ENCODE measurements around the gene SLC8A2. TPM values are rescaled to one million over a fixed set of nuclear protein-coding genes. Genes with fewer than 3 reads are reported as not detected.

The SLC8A2 gene
- total and polyA plus RNA-seq, 4 donors: 3.2 to 37.5 (median 23.4) TPM

- H3K4me1 ChIP-seq (ENCODE audit: control insufficient read depth, insufficient read depth, low read length): peaks cover 19% of the 10 kb centered on the region
- peaks cover 14% of the 10 kb centered on the region for H3K36me3 ChIP-seq (ENCODE audit: control insufficient read depth, insufficient read depth, low read length)
- H3K4me3 ChIP-seq (ENCODE audit: low read depth, low read length): no peak overlapping the region
- WGBS (ENCODE audit: insufficient coverage): 86% methylated on average over 16 of the region's 16 CpGs
- no peaks in the 10 kb centered on the region for H3K9me3 ChIP-seq (ENCODE audit: control insufficient read depth, insufficient read depth, low read length)
- H3K27me3 ChIP-seq (ENCODE audit: control insufficient read depth, insufficient read depth, low read length): no peaks in the 10 kb centered on the region
- no peak for DNase-seq (ENCODE audit: low read depth in 4 of 6, low spot score in 6 of 6)
- H3K27ac ChIP-seq (ENCODE audit: low read depth, low read length): no peak overlapping the region
These were observed 9.0 kb upstream of the SLC8A2 start for GRCh38 chr19:47480658-47481057.

DNA sequence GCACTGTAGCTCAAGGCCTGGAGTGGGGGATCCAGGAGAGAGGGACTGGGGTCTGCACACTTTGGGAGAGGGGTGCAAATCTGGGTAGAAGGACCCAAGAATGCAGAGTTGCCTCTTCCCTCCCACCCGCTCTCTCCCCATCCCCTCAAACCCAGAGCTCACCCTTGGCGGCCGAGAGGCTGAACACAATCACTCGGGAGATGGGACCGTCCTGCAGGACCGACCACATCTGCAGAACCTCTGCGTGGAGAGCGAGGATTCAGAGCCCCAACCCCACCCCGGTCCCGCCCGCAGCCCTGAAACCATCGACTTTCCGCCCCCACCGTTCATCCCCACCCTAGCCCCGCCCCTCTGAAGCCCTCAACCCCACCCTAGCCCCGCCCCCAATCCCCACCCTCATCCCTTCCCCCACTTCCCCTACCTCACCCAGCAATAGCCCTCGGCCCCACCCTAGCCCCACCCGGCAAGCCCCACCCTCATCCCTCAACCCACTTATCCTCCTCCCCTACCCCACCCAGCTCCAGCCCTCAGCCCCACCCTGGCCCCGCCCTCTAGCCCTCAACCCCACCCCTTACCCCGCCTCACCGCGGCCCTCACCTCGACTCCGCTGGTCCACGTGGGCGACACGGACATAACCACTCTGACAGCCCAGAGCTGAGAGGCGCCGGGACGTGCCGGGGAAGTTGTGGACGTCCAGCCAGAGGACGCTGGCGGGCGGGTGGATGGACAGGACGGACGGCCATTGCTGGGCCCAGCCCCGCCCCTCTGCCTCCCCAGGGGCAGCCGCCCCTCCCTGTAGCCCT, 8.2 kb upstream of the SLC8A2 start:
- WGBS (ENCODE audit: insufficient coverage): 7% methylated on average over 29 of the region's 39 CpGs
- Histone ChIP-seq H3K27ac (ENCODE audit: low read depth, low read length) (no peak overlapping the region), H3K9me3 (ENCODE audit: control insufficient read depth, insufficient read depth, low read length) (no peaks in the 10 kb centered on the region), H3K36me3 (ENCODE audit: control insufficient read depth, insufficient read depth, low read length) (peaks cover 18% of the 10 kb centered on the region), H3K27me3 (ENCODE audit: control insufficient read depth, insufficient read depth, low read length) (no peaks in the 10 kb centered on the region), H3K4me1 (ENCODE audit: control insufficient read depth, insufficient read depth, low read length) (peaks cover 19% of the 10 kb centered on the region), H3K4me3 (ENCODE audit: low read depth, low read length) (no peak overlapping the region)
- no peak for DNase-seq (ENCODE audit: low read depth in 4 of 6, low spot score in 6 of 6)

- Histone ChIP-seq H3K27ac (ENCODE audit: low read depth, low read length) (no peak overlapping the region), H3K4me1 (ENCODE audit: control insufficient read depth, insufficient read depth, low read length) (peaks cover 13% of the 10 kb centered on the region), H3K36me3 (ENCODE audit: control insufficient read depth, insufficient read depth, low read length) (peaks cover 19% of the 10 kb centered on the region), H3K27me3 (ENCODE audit: control insufficient read depth, insufficient read depth, low read length) (peaks cover 2% of the 10 kb centered on the region), H3K4me3 (ENCODE audit: low read depth, low read length) (no peak overlapping the region), H3K9me3 (ENCODE audit: control insufficient read depth, insufficient read depth, low read length) (no peaks in the 10 kb centered on the region)
- DNase-seq (ENCODE audit: low read depth in 4 of 6, low spot score in 6 of 6): no peak
- 90% methylated on average over 17 of the region's 17 CpGs for WGBS (ENCODE audit: insufficient coverage)
These were observed 4.8 kb upstream of the SLC8A2 start for GRCh38 chr19:47476438-47476972.

GRCh38 chr19:47475465-47475864, 3.8 kb upstream of the SLC8A2 start:
- Histone ChIP-seq H3K9me3 (ENCODE audit: control insufficient read depth, insufficient read depth, low read length) (no peaks in the 10 kb centered on the region), H3K4me3 (ENCODE audit: low read depth, low read length) (no peak overlapping the region), H3K27me3 (ENCODE audit: control insufficient read depth, insufficient read depth, low read length) (peaks cover 9% of the 10 kb centered on the region), H3K4me1 (ENCODE audit: control insufficient read depth, insufficient read depth, low read length) (peaks cover 22% of the 10 kb centered on the region), H3K27ac (ENCODE audit: low read depth, low read length) (no peak overlapping the region), H3K36me3 (ENCODE audit: control insufficient read depth, insufficient read depth, low read length) (peaks cover 19% of the 10 kb centered on the region)
- WGBS (ENCODE audit: insufficient coverage): 76% methylated on average over 9 of the region's 9 CpGs
- DNase-seq (ENCODE audit: low read depth in 4 of 6, low spot score in 6 of 6): no peak

DNA sequence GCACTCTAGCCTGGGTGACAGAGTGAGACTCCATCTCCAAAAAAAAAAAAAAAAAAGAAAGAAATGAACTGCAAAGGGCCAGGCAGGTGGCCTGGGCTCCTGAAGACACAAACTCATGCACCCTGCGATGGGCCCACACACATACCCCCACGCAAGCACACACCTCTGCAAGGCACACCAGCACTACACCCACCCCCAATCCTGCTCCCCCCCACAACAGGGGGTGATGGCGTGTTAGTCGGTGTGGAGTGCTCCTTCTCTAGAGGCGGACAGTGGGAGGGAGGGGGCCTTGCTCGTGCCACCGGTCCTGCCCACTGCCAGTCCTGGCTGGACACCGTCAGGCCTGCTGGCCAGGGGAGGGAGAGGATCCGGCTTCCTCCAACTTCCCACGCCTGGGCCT, 1.6 kb upstream of the SLC8A2 start:
- DNase-seq (ENCODE audit: low read depth in 4 of 6, low spot score in 6 of 6): no peak
- Histone ChIP-seq H3K9me3 (ENCODE audit: control insufficient read depth, insufficient read depth, low read length) (no peaks in the 10 kb centered on the region), H3K27me3 (ENCODE audit: control insufficient read depth, insufficient read depth, low read length) (peaks cover 14% of the 10 kb centered on the region), H3K27ac (ENCODE audit: low read depth, low read length) (no peak overlapping the region), H3K4me1 (ENCODE audit: control insufficient read depth, insufficient read depth, low read length) (peaks cover 38% of the 10 kb centered on the region), H3K4me3 (ENCODE audit: low read depth, low read length) (no peak overlapping the region), H3K36me3 (ENCODE audit: control insufficient read depth, insufficient read depth, low read length) (peaks cover 19% of the 10 kb centered on the region)
- 63% methylated on average over 6 of the region's 10 CpGs for WGBS (ENCODE audit: insufficient coverage)

GRCh38 chr19:47471381-47471732, 336 bp downstream of the SLC8A2 start:
- 1% methylated on average over 14 of the region's 16 CpGs for WGBS (ENCODE audit: insufficient coverage)

GRCh38 chr19:47470447-47471195, 1.1 kb downstream of the SLC8A2 start:
- H3K27ac ChIP-seq (ENCODE audit: low read depth, low read length): no peak overlapping the region
- DNase-seq (ENCODE audit: low read depth in 4 of 6, low spot score in 6 of 6): no peak
- peak overlapping the region; percentile 52 for H3K4me3 ChIP-seq (ENCODE audit: low read depth, low read length)
- H3K36me3 ChIP-seq (ENCODE audit: control insufficient read depth, insufficient read depth, low read length): peaks cover 15% of the 10 kb centered on the region
- 28% methylated on average over 13 of the region's 13 CpGs for WGBS (ENCODE audit: insufficient coverage)
- no peaks in the 10 kb centered on the region for H3K9me3 ChIP-seq (ENCODE audit: control insufficient read depth, insufficient read depth, low read length)
- peaks cover 14% of the 10 kb centered on the region for H3K27me3 ChIP-seq (ENCODE audit: control insufficient read depth, insufficient read depth, low read length)
- H3K4me1 ChIP-seq (ENCODE audit: control insufficient read depth, insufficient read depth, low read length): peaks cover 38% of the 10 kb centered on the region

More at GRCh38 chr19:47471381-47471732, 336 bp downstream of the SLC8A2 start:
- Histone ChIP-seq H3K36me3 (ENCODE audit: control insufficient read depth, insufficient read depth, low read length) (peaks cover 11% of the 10 kb centered on the region), H3K4me1 (ENCODE audit: control insufficient read depth, insufficient read depth, low read length) (peaks cover 38% of the 10 kb centered on the region), H3K27me3 (ENCODE audit: control insufficient read depth, insufficient read depth, low read length) (peaks cover 14% of the 10 kb centered on the region), H3K9me3 (ENCODE audit: control insufficient read depth, insufficient read depth, low read length) (no peaks in the 10 kb centered on the region), H3K4me3 (ENCODE audit: low read depth, low read length) (peak overlapping the region; percentile 52), H3K27ac (ENCODE audit: low read depth, low read length) (no peak overlapping the region)
- DNase-seq (ENCODE audit: low read depth in 4 of 6, low spot score in 6 of 6): no peak

- no peak for DNase-seq (ENCODE audit: low read depth in 4 of 6, low spot score in 6 of 6)
- peaks cover 14% of the 10 kb centered on the region for H3K27me3 ChIP-seq (ENCODE audit: control insufficient read depth, insufficient read depth, low read length)
These were observed 2.0 kb downstream of the SLC8A2 start for GRCh38 chr19:47469719-47470118.

GRCh38 chr19:47469363-47469700, 2.4 kb downstream of the SLC8A2 start:
- no peak for DNase-seq (ENCODE audit: low read depth in 4 of 6, low spot score in 6 of 6)
- no peak overlapping the region for H3K4me3 ChIP-seq (ENCODE audit: low read depth, low read length)
- no peak overlapping the region for H3K27ac ChIP-seq (ENCODE audit: low read depth, low read length)
- H3K9me3 ChIP-seq (ENCODE audit: control insufficient read depth, insufficient read depth, low read length): no peaks in the 10 kb centered on the region
- 16% methylated on average over 4 of the region's 6 CpGs for WGBS (ENCODE audit: insufficient coverage)
- H3K36me3 ChIP-seq (ENCODE audit: control insufficient read depth, insufficient read depth, low read length): peaks cover 11% of the 10 kb centered on the region
- H3K4me1 ChIP-seq (ENCODE audit: control insufficient read depth, insufficient read depth, low read length): peaks cover 38% of the 10 kb centered on the region
- H3K27me3 ChIP-seq (ENCODE audit: control insufficient read depth, insufficient read depth, low read length): peaks cover 14% of the 10 kb centered on the region

More at GRCh38 chr19:47469719-47470118, 2.0 kb downstream of the SLC8A2 start:
- Histone ChIP-seq H3K4me1 (ENCODE audit: control insufficient read depth, insufficient read depth, low read length) (peaks cover 38% of the 10 kb centered on the region), H3K27ac (ENCODE audit: low read depth, low read length) (no peak overlapping the region), H3K4me3 (ENCODE audit: low read depth, low read length) (no peak overlapping the region), H3K9me3 (ENCODE audit: control insufficient read depth, insufficient read depth, low read length) (no peaks in the 10 kb centered on the region), H3K36me3 (ENCODE audit: control insufficient read depth, insufficient read depth, low read length) (peaks cover 11% of the 10 kb centered on the region)
- WGBS (ENCODE audit: insufficient coverage): 10% methylated on average over 6 of the region's 12 CpGs
